Psoas muscle (tissue), 8 donors: ENCODE results near the gene ZSWIM9. TPM values are rescaled to one million over a fixed set of nuclear protein-coding genes. Genes with fewer than 3 reads are reported as not detected.

Source experiments
- ATAC-seq, 4 donors: fragments of 200-7000 bp; cut with Tn5 transposase; one replicate each; pipeline ENCODE4 v1.9.1; 2020; ENCODE audit warnings: moderate library complexity in 3 of 4, mild to moderate bottlenecking in 2 of 4
- DNase-seq, 2 donors: peaks; one replicate each; pipeline ENCODE4 v3.0.0-alpha.2; 2020
- H3K27ac ChIP-seq: fragments of 200-600 bp; one replicate; pipeline ENCODE4 v1.8.0; 2022
- H3K27me3 ChIP-seq, 3 donors: fragments of 200-600 bp in 1 of 3; one replicate each; pipeline versions ENCODE4 v1.6.1 to v1.8.0; 2013 to 2022; ENCODE audit warnings: low read length in 2 of 3, mild to moderate bottlenecking in 2 of 3, moderate library complexity in 1 of 3; ENCODE audit not compliant: insufficient read depth in 3 of 3
- H3K36me3 ChIP-seq, 2 donors: fragments of 200-600 bp in 1 of 2; one replicate each; pipeline versions ENCODE4 v1.6.1 to v1.8.0; 2013 to 2022; ENCODE audit warnings: low read depth in 1 of 2, mild to moderate bottlenecking in 1 of 2, moderate library complexity in 1 of 2; ENCODE audit not compliant: insufficient read depth in 1 of 2
- H3K4me1 ChIP-seq: fragments of 200-600 bp; one replicate; pipeline ENCODE4 v1.8.0; 2022
- H3K4me3 ChIP-seq: fragments of 200-600 bp; one replicate; pipeline ENCODE4 v1.8.0; 2022; ENCODE audit warnings: mild to moderate bottlenecking
- H3K9me3 ChIP-seq: fragments of 200-600 bp; one replicate; pipeline ENCODE4 v1.8.0; 2022
- CTCF ChIP-seq: fragments of 200-600 bp; IDR thresholded peaks from one replicate; pipeline ENCODE4 v1.8.0; 2022; ENCODE audit warnings: antibody characterized with exemption
- WGBS, 3 donors: extraction: QIAGEN DNeasy Blood & Tissue Kit; methylation state at CpG; one replicate each; pipeline versions ENCODE4 v1.1.6 to v1.1.7; 2013; 5-methylcytosine and 5-hydroxymethylcytosine counted together
- intact Hi-C, 2 donors: fragments of 100-400 bp; cut with DNase I; formaldehyde crosslinking; loops; one replicate each; pipeline versions ENCODE4 v1.11.0 to v1.14.2; 2022
- polyA plus RNA-seq, 3 donors: library from polyadenylated mRNA; stranded (reverse); fragments of 200-250 nt; gene quantifications; one replicate each; pipeline ENCODE4 v1.2.3, GENCODE V29; 2013
- total RNA-seq, 4 donors: library from RNA; stranded (reverse); fragmentation: NEBNext Ultra II Directional in 2 of 4; extraction: Animal tissue kit (Norgen Biotek cat#: 25700) in 2 of 4; gene quantifications; one replicate each; pipeline versions ENCODE4 v1.2.1 to v1.2.4, GENCODE V29; 2021 to 2023
- donor health status: healthy with polysubstance abuse.
- donor health status: DM: no; HTN: no; CAD: no; lungs with moderate emphysema.
- donor health status: Bipolar disorder and iron deficiency.
- donor health status: healthy.
- donor health status: DM: yes; HTN: yes; CAD: no.
- donor health status: DM: no; HTN: no; CAD: no.
- donor health status: DM: no; HTN: no; CAD: no.
- donor health status: DM: yes; HTN: yes; CAD: no.

The ZSWIM9 gene
- total and polyA plus RNA-seq, 7 donors = 3.0 to 10.5 (median 5.2) TPM

GRCh38 chr19:48149430-48149829 is 21.1 kb upstream of the ZSWIM9 start:
- intact Hi-C loops = no loop called here
- Histone ChIP-seq H3K9me3 (no peaks in the 10 kb centered on the region), H3K36me3 (no peaks in the 10 kb centered on the region), H3K4me3 (no peak overlapping the region), H3K27ac (no peak overlapping the region), H3K4me1 (no peaks in the 10 kb centered on the region), H3K27me3 (no peaks in the 10 kb centered on the region)
- no peak for TF ChIP-seq CTCF
- WGBS, 3 donors = 51 to 82% (median 82%) methylated on average over 6 of the region's 6 CpGs
- ATAC-seq (no peak), DNase-seq (no peak)

GRCh38 chr19:48152551-48152950 is 17.9 kb upstream of the ZSWIM9 start:
- Histone ChIP-seq H3K4me3 (no peak overlapping the region), H3K27ac (no peak overlapping the region), H3K4me1 (no peaks in the 10 kb centered on the region), H3K36me3 (no peaks in the 10 kb centered on the region), H3K9me3 (no peaks in the 10 kb centered on the region), H3K27me3 (no peaks in the 10 kb centered on the region)
- DNase-seq (peak; percentile 45 to 69), ATAC-seq (peak; percentile 57 to 84 (median 73))
- intact Hi-C loops = loop anchor here (1.0 to 10.0 kb wide), 4 partner anchors 45 to 188 kb away; no protein-coding TSS in a partner anchor
- WGBS, 3 donors = 30 to 39% (median 30%) methylated on average over 8 of the region's 8 CpGs
- peak; percentile 89 for TF ChIP-seq CTCF

GRCh38 chr19:48154003-48154402 is 16.5 kb upstream of the ZSWIM9 start:
- no peak for DNase-seq
- ATAC-seq = no peak

GRCh38 chr19:48158210-48158790 is 12.2 kb upstream of the ZSWIM9 start:
- Histone ChIP-seq H3K4me3 (no peak overlapping the region), H3K27me3 (no peaks in the 10 kb centered on the region), H3K27ac (no peak overlapping the region), H3K9me3 (no peaks in the 10 kb centered on the region), H3K4me1 (no peaks in the 10 kb centered on the region), H3K36me3 (no peaks in the 10 kb centered on the region)
- no peak for DNase-seq
- intact Hi-C loops = loop anchor here in 1 of 2 donors (10.0 kb wide), 1 partner anchor 193 kb away; no protein-coding TSS in a partner anchor
- no peak for ATAC-seq
- no peak for TF ChIP-seq CTCF
- 83 to 91% (median 90%) methylated on average over 12 of the region's 12 CpGs for WGBS, 3 donors

More at GRCh38 chr19:48154003-48154402, 16.5 kb upstream of the ZSWIM9 start:
- WGBS, 3 donors = 51 to 59% (median 53%) methylated on average over 9 of the region's 9 CpGs
- Histone ChIP-seq H3K36me3 (no peaks in the 10 kb centered on the region), H3K9me3 (no peaks in the 10 kb centered on the region), H3K4me3 (no peak overlapping the region), H3K4me1 (no peaks in the 10 kb centered on the region), H3K27ac (no peak overlapping the region), H3K27me3 (no peaks in the 10 kb centered on the region)
- intact Hi-C loops = loop anchor here (5.0 to 10.0 kb wide), 2 partner anchors 182 to 189 kb away; no protein-coding TSS in a partner anchor
- no peak for TF ChIP-seq CTCF

- TF ChIP-seq CTCF = no peak
- Histone ChIP-seq H3K9me3 (no peaks in the 10 kb centered on the region), H3K4me1 (peaks cover 8% of the 10 kb centered on the region), H3K27ac (no peak overlapping the region), H3K27me3 (no peaks in the 10 kb centered on the region), H3K36me3 (peaks cover 0 to 16% of the 10 kb centered on the region in 2 donors), H3K4me3 (no peak overlapping the region)
- intact Hi-C loops = no loop called here
- ATAC-seq (no peak), DNase-seq (no peak)
- WGBS, 3 donors = 83 to 93% (median 84%) methylated on average over 5 of the region's 5 CpGs
Measured at GRCh38 chr19:48168689-48169088, 1.8 kb upstream of the ZSWIM9 start.
